SK-N-MC (cell line): ENCODE results near the gene UBE2G1.

Source experiments
- EZH2 ChIP-seq: fragments of 200-600 bp; sonication (generic); IDR thresholded peaks from one replicate; pipeline ENCODE4 v1.6.1; 2017; ENCODE audit warnings: antibody characterized with exemption
- FOXP2 ChIP-seq: optimal IDR thresholded peaks from 2 replicates; pipeline ENCODE3; 2011; ENCODE audit warnings: mild to moderate bottlenecking, moderate library complexity; ENCODE audit not compliant: insufficient read depth; ENCODE audit errors: extremely low read length, control extremely low read depth
- POLR2AphosphoS5 ChIP-seq: IDR thresholded peaks from 2 replicates; pipeline ENCODE4 v1.6.1; 2012; ENCODE audit warnings: mild to moderate bottlenecking, low read depth, low read length, borderline replicate concordance

DNA sequence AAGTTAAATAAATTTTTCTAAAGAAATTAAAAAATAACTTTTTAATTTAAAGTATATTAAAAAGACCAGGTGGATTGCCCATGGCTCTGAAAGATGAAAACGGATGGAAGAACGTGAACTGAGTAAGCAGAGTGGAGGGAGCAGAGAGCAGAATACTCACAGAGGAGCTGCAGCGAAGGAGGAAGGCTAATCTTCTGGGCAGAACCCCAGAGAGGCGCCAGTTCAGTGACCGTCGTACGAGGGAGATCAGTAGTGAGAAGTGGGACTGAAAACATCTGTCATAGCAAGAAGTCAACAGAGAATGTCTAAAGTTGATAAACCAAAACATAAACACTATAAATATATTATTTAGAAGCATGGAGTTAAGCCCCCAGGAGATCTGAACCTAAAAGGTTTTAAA lies 34.9 kb downstream of the UBE2G1 start:
- TF ChIP-seq EZH2 (no peak), POLR2AphosphoS5 (no peak), FOXP2 (no peak)
